GM12875 (cell line): ENCODE results near the gene SERPINB10.

Experiments
- H3K4me3 ChIP-seq: one replicate; pipeline ENCODE4 v1.5.1; 2011; ENCODE audit warnings: low read depth, low read length, control low read depth
- TF ChIP-seq, protein P1 (sequence below): IDR thresholded peaks from 2 replicates; pipeline ENCODE4 v1.5.1; 2011; ENCODE audit warnings: low read depth, mild to moderate bottlenecking, control low read depth, inconsistent platforms, low read length, moderate library complexity, borderline replicate concordance; ENCODE audit not compliant: insufficient read depth

The SERPINB10 gene

DNA sequence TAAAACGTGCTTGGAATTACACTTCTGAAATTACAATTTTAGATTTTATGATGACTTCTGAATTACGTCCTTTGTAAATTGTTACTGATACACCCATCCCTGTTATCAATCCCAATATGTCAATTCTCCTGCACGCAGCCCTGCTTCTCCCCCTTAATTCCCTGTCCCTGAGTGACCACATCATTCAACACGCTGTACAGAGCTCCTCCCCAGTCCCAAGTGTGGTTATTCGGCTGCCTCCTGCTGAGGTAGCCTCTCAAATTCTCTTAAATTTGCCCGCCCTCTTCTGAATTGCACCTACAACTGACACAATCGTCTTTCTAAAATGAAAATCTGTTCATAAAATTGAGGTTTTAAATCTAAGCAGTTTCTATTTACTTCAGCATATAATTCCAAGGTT, 72.3 kb downstream of the SERPINB10 start:
- H3K4me3 ChIP-seq, result no peak overlapping the region
- TF ChIP-seq, protein P1, sequence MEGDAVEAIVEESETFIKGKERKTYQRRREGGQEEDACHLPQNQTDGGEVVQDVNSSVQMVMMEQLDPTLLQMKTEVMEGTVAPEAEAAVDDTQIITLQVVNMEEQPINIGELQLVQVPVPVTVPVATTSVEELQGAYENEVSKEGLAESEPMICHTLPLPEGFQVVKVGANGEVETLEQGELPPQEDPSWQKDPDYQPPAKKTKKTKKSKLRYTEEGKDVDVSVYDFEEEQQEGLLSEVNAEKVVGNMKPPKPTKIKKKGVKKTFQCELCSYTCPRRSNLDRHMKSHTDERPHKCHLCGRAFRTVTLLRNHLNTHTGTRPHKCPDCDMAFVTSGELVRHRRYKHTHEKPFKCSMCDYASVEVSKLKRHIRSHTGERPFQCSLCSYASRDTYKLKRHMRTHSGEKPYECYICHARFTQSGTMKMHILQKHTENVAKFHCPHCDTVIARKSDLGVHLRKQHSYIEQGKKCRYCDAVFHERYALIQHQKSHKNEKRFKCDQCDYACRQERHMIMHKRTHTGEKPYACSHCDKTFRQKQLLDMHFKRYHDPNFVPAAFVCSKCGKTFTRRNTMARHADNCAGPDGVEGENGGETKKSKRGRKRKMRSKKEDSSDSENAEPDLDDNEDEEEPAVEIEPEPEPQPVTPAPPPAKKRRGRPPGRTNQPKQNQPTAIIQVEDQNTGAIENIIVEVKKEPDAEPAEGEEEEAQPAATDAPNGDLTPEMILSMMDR, result no peak

DNA sequence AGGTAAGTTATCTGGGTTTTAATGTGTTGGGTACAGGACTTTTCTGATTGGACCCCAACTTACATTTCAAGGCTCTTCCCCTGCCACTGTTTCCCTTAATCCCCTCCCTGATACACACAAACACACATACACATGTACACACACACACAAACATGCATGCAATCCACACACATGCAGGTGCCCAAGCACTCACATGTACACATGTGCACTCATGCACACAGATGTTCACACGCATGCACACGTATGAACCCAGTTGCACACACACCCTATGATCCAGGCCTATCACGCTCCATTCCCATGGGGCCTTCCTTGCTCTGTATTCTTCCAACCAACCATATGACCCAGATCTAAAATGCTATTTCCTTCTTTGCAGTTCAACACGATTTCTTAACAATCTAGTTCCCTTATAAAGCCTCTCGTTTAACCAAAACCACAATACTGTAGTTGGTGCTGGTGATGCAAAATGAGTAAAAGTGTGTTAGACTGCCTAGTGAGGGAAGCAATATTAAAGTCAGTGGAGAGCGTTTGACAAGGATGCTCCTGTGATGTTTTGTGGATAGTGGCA, 73.2 kb downstream of the SERPINB10 start:
- TF ChIP-seq, protein P1, result no peak
- no peak overlapping the region for H3K4me3 ChIP-seq

DNA sequence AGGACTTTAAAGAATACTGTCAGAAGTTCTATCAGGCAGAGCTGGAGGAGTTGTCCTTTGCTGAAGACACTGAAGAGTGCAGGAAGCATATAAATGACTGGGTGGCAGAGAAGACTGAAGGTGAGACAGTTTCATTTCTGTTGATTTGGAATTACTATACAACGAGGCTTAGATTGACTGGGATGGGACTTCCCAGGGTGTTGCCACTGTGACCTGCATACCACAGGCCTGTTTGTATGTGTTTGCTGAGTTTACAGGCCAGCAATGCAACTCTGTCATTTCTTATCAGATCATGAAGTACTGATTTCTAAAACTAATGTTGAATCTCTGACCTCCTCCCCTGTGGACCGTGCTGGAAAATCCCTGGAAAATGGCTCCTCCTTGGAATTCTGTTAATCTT, 74.0 kb downstream of the SERPINB10 start:
- TF ChIP-seq, protein P1, result no peak
- H3K4me3 ChIP-seq, result no peak overlapping the region

DNA sequence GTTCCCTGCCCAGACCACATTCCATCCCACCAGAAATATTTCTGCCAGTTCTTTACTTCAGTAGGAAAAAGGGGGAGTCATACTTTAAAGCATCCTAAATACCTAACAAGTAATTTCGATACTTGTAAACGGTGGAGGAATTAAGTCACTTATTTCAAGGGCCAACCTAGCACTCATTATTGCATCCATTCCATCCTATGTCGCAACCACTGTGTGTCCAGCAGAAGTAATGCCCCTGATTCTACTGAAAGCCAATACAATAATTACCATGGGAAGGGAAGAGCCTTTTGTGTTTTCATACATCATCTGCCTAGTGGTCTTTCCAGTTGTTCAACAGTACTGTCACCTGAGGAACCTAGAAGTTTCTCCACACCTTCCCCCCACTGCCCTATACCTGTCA, 74.6 kb downstream of the SERPINB10 start:
- TF ChIP-seq, protein P1, result no peak
- no peak overlapping the region for H3K4me3 ChIP-seq
